OCI-LY3 (cell line): ENCODE data around the gene KLRK1.

Experiments
- H2AFZ ChIP-seq: fragments of 200-600, 300-600 bp; shearing (Covaris generic); 2 replicates; pipeline ENCODE4 v1.6.0; 2014; ENCODE audit warnings: antibody characterized with exemption, low read depth, low read length
- H3K27ac ChIP-seq: fragments of 200-600, 300-600 bp; sonication (generic); 2 replicates; pipeline ENCODE4 v1.5.1; 2014; ENCODE audit warnings: mild to moderate bottlenecking, low read length, moderate library complexity, mixed read lengths
- H3K27me3 ChIP-seq: fragments of 200-600, 300-600 bp; sonication (generic); 2 replicates; pipeline ENCODE4 v1.6.1; 2014; ENCODE audit warnings: low read depth, low read length, mixed read lengths
- H3K36me3 ChIP-seq: fragments of 200-600, 300-600 bp; sonication (generic); replicated peaks from 2 replicates; pipeline ENCODE3; 2014; ENCODE audit warnings: low read depth, low read length, mixed read lengths
- H3K4me1 ChIP-seq: fragments of 300-600, 200-600 bp; sonication (generic); 2 replicates; pipeline ENCODE4 v1.6.1; 2014; ENCODE audit warnings: low read length, mixed read lengths
- H3K4me2 ChIP-seq: fragments of 200-600, 300-600 bp; sonication (generic); 2 replicates; pipeline ENCODE4 v1.6.1; 2014; ENCODE audit warnings: low read length, mixed read lengths
- H3K4me3 ChIP-seq: fragments of 300-600, 200-600 bp; sonication (generic); 2 replicates; pipeline ENCODE4 v1.5.1; 2014; ENCODE audit warnings: antibody characterized with exemption, mild to moderate bottlenecking, low read length, moderate library complexity
- H3K79me2 ChIP-seq: fragments of 300-600, 200-600 bp; shearing (Covaris generic); 2 replicates; pipeline ENCODE4 v1.6.1; 2014; ENCODE audit warnings: mild to moderate bottlenecking, low read length, mixed read lengths
- H3K9ac ChIP-seq: fragments of 300-600, 200-600 bp; shearing (Covaris generic); 2 replicates; pipeline ENCODE4 v1.6.0; 2014; ENCODE audit warnings: mild to moderate bottlenecking, low read length, moderate library complexity
- H3K9me3 ChIP-seq: fragments of 200-600, 300-600 bp; shearing (Covaris generic); 2 replicates; pipeline ENCODE4 v1.6.1; 2014; ENCODE audit warnings: low read length, mixed read lengths; ENCODE audit not compliant: insufficient read depth
- H4K20me1 ChIP-seq: fragments of 200-600, 300-600 bp; sonication (generic); 2 replicates; pipeline ENCODE4 v1.6.1; 2016; ENCODE audit warnings: low read length, mixed read lengths; ENCODE audit not compliant: insufficient read depth
- CTCF ChIP-seq: fragments of 200-600, 300-600 bp; sonication (generic); IDR thresholded peaks from 2 replicates; pipeline ENCODE4 v1.5.1; 2014; ENCODE audit warnings: antibody characterized with exemption, low read length, low read depth
- EZH2phosphoT487 ChIP-seq: fragments of 200-600 bp; shearing (Covaris generic); IDR thresholded peaks from 2 replicates; pipeline ENCODE4 v1.6.1; 2018; ENCODE audit warnings: antibody characterized with exemption, mixed run types, low read depth

Gene KLRK1

DNA sequence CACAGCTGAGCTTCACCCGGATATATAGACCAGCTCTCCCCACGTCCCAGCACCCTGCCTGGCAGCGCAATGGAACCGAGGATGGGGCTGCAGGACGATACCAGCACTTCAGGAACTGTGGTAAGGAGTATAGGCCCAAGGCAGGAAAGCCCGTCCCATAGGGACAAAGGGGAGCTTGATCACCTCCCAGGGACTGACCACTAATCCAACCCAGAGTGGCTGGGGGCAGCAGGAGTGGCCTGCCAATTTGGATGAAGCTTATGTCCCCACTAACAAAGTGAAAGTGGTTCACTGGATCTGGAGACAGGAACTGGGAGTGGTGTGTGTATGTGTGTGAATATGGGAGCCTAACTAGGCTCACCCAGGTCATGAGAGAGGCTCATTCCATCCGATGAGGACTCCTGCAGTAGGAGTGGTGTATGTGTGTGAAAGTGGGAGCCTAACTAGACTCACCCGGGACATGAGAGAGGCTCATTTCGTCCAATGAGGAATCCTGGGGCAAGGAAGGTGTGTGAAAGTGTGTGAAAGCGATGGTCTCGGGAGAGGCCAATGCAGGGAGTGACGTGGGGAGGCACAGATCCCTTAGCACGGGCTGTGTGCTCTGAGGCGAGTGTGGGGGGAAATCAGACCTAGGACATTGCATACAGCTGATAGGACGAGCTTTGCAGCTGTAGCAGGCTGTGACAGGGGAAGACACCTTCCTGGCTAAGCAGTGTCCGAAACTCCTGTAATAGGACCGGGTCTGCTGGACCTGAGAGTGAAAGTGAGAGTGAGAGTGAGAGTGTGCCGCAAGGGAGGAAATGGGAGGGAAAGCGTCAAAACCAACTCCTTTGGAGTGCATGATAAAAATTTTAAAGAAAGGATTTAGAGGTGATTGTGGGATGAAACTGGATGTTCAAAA is 25.7 kb downstream of the KLRK1 start:
- H3K9ac ChIP-seq, result peak overlapping the region; percentile 90
- peak overlapping the region; percentile 22; the same call in 1 of the 2 replicates for H2AFZ ChIP-seq

GRCh38 chr12:10363658-10363913 is 26.3 kb downstream of the KLRK1 start:
- Histone ChIP-seq H4K20me1 (no peaks in the 10 kb centered on the region), H3K4me1 (peaks cover 71% of the 10 kb centered on the region), H3K4me2 (peak overlapping the region; percentile 87), H3K27ac (peak overlapping the region; percentile 95), H3K4me3 (peak overlapping the region; percentile 80), H3K79me2 (no peaks in the 10 kb centered on the region), H2AFZ (peak overlapping the region; percentile 22; the same call in 1 of the 2 replicates), H3K9me3 (no peaks in the 10 kb centered on the region), H3K9ac (peak overlapping the region; percentile 90), H3K36me3 (no peaks in the 10 kb centered on the region), H3K27me3 (no peaks in the 10 kb centered on the region)
- TF ChIP-seq CTCF (no peak), EZH2phosphoT487 (no peak)

More for the DNA sequence above, 25.7 kb downstream of the KLRK1 start:
- H3K9me3 ChIP-seq, result no peaks in the 10 kb centered on the region
- peak overlapping the region; percentile 87 for H3K4me2 ChIP-seq
- peak overlapping the region; percentile 80 for H3K4me3 ChIP-seq
- no peaks in the 10 kb centered on the region for H4K20me1 ChIP-seq
- peak overlapping the region; percentile 95 for H3K27ac ChIP-seq
- no peaks in the 10 kb centered on the region for H3K79me2 ChIP-seq
- H3K36me3 ChIP-seq, result no peaks in the 10 kb centered on the region
- no peaks in the 10 kb centered on the region for H3K27me3 ChIP-seq
- TF ChIP-seq CTCF, result no peak
- TF ChIP-seq EZH2phosphoT487, result no peak
- peaks cover 77% of the 10 kb centered on the region for H3K4me1 ChIP-seq

DNA sequence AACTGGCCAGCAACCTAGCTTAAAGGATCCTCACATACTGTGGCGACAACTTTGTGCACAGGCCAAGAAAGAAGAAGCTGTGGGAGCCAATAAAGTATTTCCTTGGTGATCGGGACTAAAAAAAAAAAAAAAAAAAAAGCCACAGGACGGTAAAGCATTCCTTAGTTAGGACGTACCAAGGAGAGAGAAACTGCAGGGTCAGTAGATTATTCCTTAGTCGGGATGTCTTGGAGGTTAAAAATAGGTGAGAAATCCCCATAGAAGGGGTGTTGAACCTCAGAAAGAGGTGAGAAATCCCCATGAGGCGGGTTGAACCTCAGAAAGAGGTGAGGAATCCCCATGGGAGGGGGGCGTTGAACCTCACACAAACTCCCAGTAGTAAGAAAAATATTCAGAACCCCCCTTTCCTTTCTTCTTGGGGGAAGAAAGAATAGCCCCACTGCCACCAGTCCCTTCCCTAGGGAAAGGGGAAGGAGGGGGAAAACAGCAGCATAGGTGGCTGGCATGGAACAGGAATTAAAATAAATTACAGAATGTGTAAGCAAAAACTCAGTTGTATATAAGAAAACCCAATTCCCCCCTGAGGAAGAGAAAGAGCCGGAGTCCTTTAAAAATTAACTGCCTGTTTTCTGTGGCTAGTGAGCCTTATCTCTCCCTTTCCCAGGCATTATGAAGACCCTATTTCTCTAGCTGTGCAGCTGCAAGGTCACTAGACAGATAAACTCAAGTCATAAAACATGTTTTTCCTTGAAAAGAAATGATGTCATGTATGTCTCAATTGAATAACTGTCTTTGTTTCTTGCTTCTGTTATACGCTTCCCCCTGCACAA is 26.8 kb downstream of the KLRK1 start:
- Histone ChIP-seq H3K9ac (peak overlapping the region; percentile 90), H3K4me2 (peak overlapping the region; percentile 87)

More for the DNA sequence above, 26.8 kb downstream of the KLRK1 start:
- H3K27ac ChIP-seq, result peak overlapping the region; percentile 95
- H2AFZ ChIP-seq, result peak overlapping the region; percentile 32; the same call in 1 of the 2 replicates
- H3K4me1 ChIP-seq, result peaks cover 65% of the 10 kb centered on the region
- no peaks in the 10 kb centered on the region for H4K20me1 ChIP-seq
- TF ChIP-seq CTCF (no peak), EZH2phosphoT487 (no peak)
- H3K27me3 ChIP-seq, result no peaks in the 10 kb centered on the region
- H3K4me3 ChIP-seq, result peak overlapping the region; percentile 80
- H3K36me3 ChIP-seq, result no peaks in the 10 kb centered on the region
- no peaks in the 10 kb centered on the region for H3K79me2 ChIP-seq
- H3K9me3 ChIP-seq, result no peaks in the 10 kb centered on the region; the same call in 1 of the 2 replicates
